ENCODE results near the gene CALR3. TPM values are rescaled to one million over a fixed set of nuclear protein-coding genes. Genes with fewer than 3 reads are reported as not detected.

The CALR3 gene
- total and polyA plus RNA-seq, 2 of the 13 experiments (the other 11 are each of a cell fraction or from before 2014, with no cell fraction given) = not detected

- FAIRE-seq = no peak
- peak overlapping the region; percentile 26 for H3K9ac ChIP-seq (ENCODE audit: insufficient read depth, low read depth, low read length)
- CTCF ChIA-PET (ENCODE audit: low intra/inter-chr PET ratio, low total read pairs) = no interaction called here
- ATAC-seq = peak; percentile 56
- 35% methylated on average over 14 of the region's 16 CpGs for WGBS (ENCODE audit: low lambda C conversion rate)
- peaks cover 1 to 3% of the 10 kb centered on the region in 2 experiments; a peak in 1 of 5 replicates for H3K36me3 ChIP-seq (replicated peaks in 1 of 2; ENCODE audit: control insufficient read depth in 1 of 2, insufficient read depth in 2 of 2, low read length in 2 of 2)
- intact Hi-C loops (cut with micrococcal nuclease; ENCODE audit: unreplicated experiment) = no loop called here
- H3K4me3 ChIP-seq (replicated peaks in 1 of 3; ENCODE audit: insufficient read depth in 1 of 3, low read depth in 2 of 3, low read length in 3 of 3) = peak overlapping the region in 2 of 3 experiments; percentile 8 to 61; a peak in 2 of 6 replicates
- H3K9me3 ChIP-seq (ENCODE audit: low read length) = no peaks in the 10 kb centered on the region
- H3K4me2 ChIP-seq (ENCODE audit: low read depth, low read length) = peak overlapping the region; percentile 72
- peak; percentile 24 for DNase-seq (ENCODE audit: low spot score)
- POLR2A ChIA-PET = interaction anchor here (1.0 to 1.8 kb wide), 5 partner anchors 10 to 39 kb away, joined by 3 to 5 read pairs (median 4); partner anchors contain the start of genes C19orf44 and CALR3
- H3K4me1 ChIP-seq (ENCODE audit: insufficient read depth, low read length) = peaks cover 55% of the 10 kb centered on the region
- H3K79me2 ChIP-seq (ENCODE audit: insufficient read depth, low read length) = peaks cover 89% of the 10 kb centered on the region
- peak overlapping the region; percentile 50 for H3K27ac ChIP-seq (ENCODE audit: extremely low read length, insufficient read depth, low read length)
- H3K27me3 ChIP-seq (ENCODE audit: control insufficient read depth in 1 of 2, insufficient read depth in 2 of 2, low read length in 2 of 2) = no peaks in the 10 kb centered on the region
- H4K20me1 ChIP-seq (ENCODE audit: insufficient read depth, low read length) = peaks cover 6% of the 10 kb centered on the region; the same call in 1 of the 2 replicates
- no peak overlapping the region for H2AFZ ChIP-seq (ENCODE audit: low read length)
- BruUV-seq (replicated peaks) = no TSS peak
- in situ Hi-C loops (cut with HindIII; ENCODE audit: extremely low pct_ligation_motif_present, low pct_unique_long_range_greater_than_20kb) = no loop called here
- TF ChIP-seq TEAD3 (CRISPR knock-in tag; optimal IDR thresholded peaks at IDR 0.05; ENCODE audit: borderline replicate concordance) = peak; percentile 60
- no peak for TF ChIP-seq ZBTB26 (CRISPR knock-in tag; IDR thresholded peaks at IDR 0.05; ENCODE audit: borderline replicate concordance)
- no peak for TF ChIP-seq DRAP1 (CRISPR knock-in tag; IDR thresholded peaks at IDR 0.05)
- 0 out of 2 replicates have a peak, but pooled peaks have one; percentile 50 for TF ChIP-seq HIC2 (CRISPR knock-in tag; IDR thresholded peaks at IDR 0.05; ENCODE audit: low read depth)
- no peak for TF ChIP-seq SMAD9 (CRISPR knock-in tag; IDR thresholded peaks at IDR 0.05)
- 0 out of 2 replicates have a peak, but pooled peaks have one; percentile 18 for TF ChIP-seq ZNF263 (CRISPR knock-in tag; IDR thresholded peaks at IDR 0.05)
- peak; percentile 69; the same call in 1 of the 2 replicates for TF ChIP-seq TFAP4 (IDR thresholded peaks at IDR 0.05; ENCODE audit: borderline replicate concordance, low read depth)
- TF ChIP-seq MYC (CRISPR knock-in tag; IDR thresholded peaks at IDR 0.05; ENCODE audit: borderline replicate concordance) = 0 out of 2 replicates have a peak, but pooled peaks have one; percentile 21
- TF ChIP-seq ARID4A (CRISPR knock-in tag; IDR thresholded peaks at IDR 0.05; ENCODE audit: borderline replicate concordance) = 0 out of 2 replicates have a peak, but pooled peaks have one; percentile 29
- TF ChIP-seq PATZ1 (CRISPR knock-in tag; IDR thresholded peaks at IDR 0.05) = 0 out of 2 replicates have a peak, but pooled peaks have one; percentile 23
Observed at GRCh38 chr19:16457195-16457953, 38.6 kb downstream of the CALR3 start.
